PC-3 (cell line): ENCODE results near the gene KCNH1.

ENCODE experiments used
- CTCF ChIP-seq: fragments of 300-600 bp; sonication (generic); conservative IDR thresholded peaks from 2 replicates; pipeline ENCODE4 v1.5.1; 2017; ENCODE audit warnings: antibody characterized with exemption, low read depth, mild to moderate bottlenecking, low read length
- EZH2 ChIP-seq: fragments of 300-600 bp; sonication (generic); IDR thresholded peaks from one replicate; pipeline ENCODE4 v1.6.1; 2017; ENCODE audit warnings: antibody characterized with exemption, mild to moderate bottlenecking, low read length; ENCODE audit not compliant: unreplicated experiment
- EZH2phosphoT487 ChIP-seq: fragments of 300-600 bp; sonication (generic); IDR thresholded peaks from 2 replicates; pipeline ENCODE4 v1.6.1; 2018; ENCODE audit warnings: mild to moderate bottlenecking, antibody characterized with exemption, low read length, borderline replicate concordance

- TF ChIP-seq EZH2 (no peak), CTCF (no peak), EZH2phosphoT487 (no peak)
Observed at GRCh38 chr1:210736713-210737112, 397.2 kb downstream of the KCNH1 start.
